Esophagus muscularis mucosa (tissue), 4 donors: ENCODE data around the gene HSPB6. TPM values are rescaled to one million over a fixed set of nuclear protein-coding genes. Genes with fewer than 3 reads are reported as not detected.
A peak's percentile ranks its signal among the peaks of the same experiment; 100 is the strongest.

ENCODE experiments used
- DNase-seq: peaks from one replicate; pipeline ENCODE4 v3.0.0-alpha.2; 2017; ENCODE audit errors: extremely low spot score
- H3K27ac ChIP-seq, 4 donors: fragments of 200-600 bp; sonication (generic); replicated peaks in 1 of 4; 1 replicate in 3 of 4; 2 replicates in 1 of 4; pipeline ENCODE4 v1.5.1; 2016 to 2019; ENCODE audit warnings: mild to moderate bottlenecking in 1 of 4
- H3K27me3 ChIP-seq, 4 donors: fragments of 200-600 bp; sonication (generic); one replicate each; pipeline versions ENCODE4 v1.5.1 to v1.6.0; 2016 to 2019
- H3K36me3 ChIP-seq, 4 donors: fragments of 200-600 bp; sonication (generic); one replicate each; pipeline ENCODE4 v1.5.1; 2016 to 2019
- H3K4me1 ChIP-seq, 4 donors: fragments of 200-600 bp; sonication (generic); one replicate each; pipeline ENCODE4 v1.5.1; 2016 to 2019
- H3K4me3 ChIP-seq, 4 donors: fragments of 200-600 bp; sonication (generic); 1 replicate in 2 of 4; 2 replicates in 2 of 4; pipeline ENCODE4 v1.5.1; 2016 to 2019; ENCODE audit warnings: mild to moderate bottlenecking in 4 of 4, moderate library complexity in 1 of 4
- H3K9me3 ChIP-seq, 4 donors: fragments of 200-600 bp; sonication (generic); 1 replicate in 3 of 4; 2 replicates in 1 of 4; pipeline ENCODE4 v1.5.1; 2016 to 2019
- CTCF ChIP-seq, 3 experiments: fragments of 200-600 bp in 2 of 3; fragments of 450-650 bp in 1 of 3; sonication (generic) in 2 of 3; IDR thresholded peaks; one replicate each; pipeline ENCODE4 v1.5.1; 2017 to 2019; ENCODE audit warnings: antibody characterized with exemption in 3 of 3, mild to moderate bottlenecking in 2 of 3, moderate library complexity in 1 of 3
- EP300 ChIP-seq: sonication (generic); formaldehyde crosslinking; IDR thresholded peaks from one replicate; pipeline ENCODE4 v1.6.1; 2017; ENCODE audit warnings: antibody characterized with exemption
- POLR2A ChIP-seq: fragments of 450-650 bp; IDR thresholded peaks from one replicate; pipeline ENCODE4 v1.6.1; 2017; ENCODE audit warnings: antibody characterized with exemption, moderate library complexity, mild to moderate bottlenecking, low read depth
- POLR2AphosphoS5 ChIP-seq, 2 donors: sonication (generic); formaldehyde crosslinking; IDR thresholded peaks; one replicate each; pipeline ENCODE4 v1.6.1; 2017; ENCODE audit warnings: antibody characterized with exemption in 2 of 2
- WGBS: methylation state at CpG from one replicate; pipeline ENCODE4 v1.1.5; 2018; 5-methylcytosine and 5-hydroxymethylcytosine counted together
- intact Hi-C: fragments of 100-400 bp; cut with DNase I; formaldehyde crosslinking; loops from one replicate; pipeline ENCODE4 v1.15.1; 2023
- total RNA-seq, 4 donors: library from RNA; depleted of rRNA; stranded (reverse); fragments of >200 nt; gene quantifications; one replicate each; pipeline versions ENCODE4 v1.1.0 to v1.2.1, GENCODE V29; 2016

Gene HSPB6
- total RNA-seq, 4 donors from 2014 or later: 64.4 to 146 (median 105) TPM

GRCh38 chr19:35759697-35760096 lies 2.9 kb upstream of the HSPB6 start:
- WGBS: 100% methylated on average over 2 of the region's 2 CpGs
- intact Hi-C loops: loop anchor here (5.0 kb wide), 1 partner anchor 168 kb away; no protein-coding TSS in a partner anchor
- H3K36me3 ChIP-seq: peaks cover 17 to 46% (median 23%) of the 10 kb centered on the region in 4 donors

GRCh38 chr19:35757749-35758608 lies 1.1 kb upstream of the HSPB6 start, which contains the start of gene PROSER3:
Gene PROSER3, plus strand, starts transcription at chr19:35758176. Its CDS starts 40 bp downstream, at chr19:35758216.
- peak; percentile 100 for DNase-seq
- Histone ChIP-seq H3K27me3 (no peaks in the 10 kb centered on the region), H3K4me3 (peak within 1 kb of the TSS; percentile 80 to 95 (median 89)), H3K27ac (peak within 1 kb of the TSS; percentile 93 to 99 (median 98)), H3K9me3 (no peaks in the 10 kb centered on the region), H3K36me3 (peaks cover 21 to 45% (median 27%) of the 10 kb centered on the region in 4 donors), H3K4me1 (peaks cover 31 to 59% (median 53%) of the 10 kb centered on the region in 4 donors)
- intact Hi-C loops: no loop called here
- TF ChIP-seq POLR2A (peak; percentile 85), CTCF (IDR thresholded peaks at IDR 0.05) (no peak), POLR2AphosphoS5 (IDR thresholded peaks at IDR 0.05) (peak; percentile 82 to 95)
- WGBS: 1% methylated on average over 24 of the region's 53 CpGs

More at GRCh38 chr19:35759697-35760096, 2.9 kb upstream of the HSPB6 start:
- TF ChIP-seq CTCF (IDR thresholded peaks at IDR 0.05): no peak
- no peak for TF ChIP-seq POLR2AphosphoS5 (IDR thresholded peaks at IDR 0.05)
- no peak for TF ChIP-seq POLR2A
- no peak for TF ChIP-seq EP300
- no peaks in the 10 kb centered on the region for H3K27me3 ChIP-seq
- peaks cover 30 to 49% (median 46%) of the 10 kb centered on the region in 4 donors for H3K4me1 ChIP-seq
- no peak overlapping the region for H3K27ac ChIP-seq
- H3K9me3 ChIP-seq: no peaks in the 10 kb centered on the region
- no peak overlapping the region for H3K4me3 ChIP-seq
- DNase-seq: no peak

GRCh38 chr19:35757231-35757748 lies 461 bp upstream of the HSPB6 start:
- Histone ChIP-seq H3K4me3 (peak overlapping the region; percentile 80 to 95 (median 89)), H3K27me3 (no peaks in the 10 kb centered on the region), H3K36me3 (peaks cover 26 to 45% (median 31%) of the 10 kb centered on the region in 4 donors), H3K4me1 (peaks cover 31 to 59% (median 54%) of the 10 kb centered on the region in 4 donors), H3K27ac (peak overlapping the region; percentile 93 to 99 (median 98)), H3K9me3 (no peaks in the 10 kb centered on the region)
- TF ChIP-seq POLR2A: peak; percentile 2
- peak; percentile 69 for TF ChIP-seq EP300
- TF ChIP-seq CTCF (IDR thresholded peaks at IDR 0.05): no peak
- peak; percentile 84 to 90 for TF ChIP-seq POLR2AphosphoS5 (IDR thresholded peaks at IDR 0.05)
- peak; percentile 94 for DNase-seq
- WGBS: 4% methylated on average over 15 of the region's 19 CpGs
- intact Hi-C loops: no loop called here

GRCh38 chr19:35755550-35756376 lies 1.1 kb downstream of the HSPB6 start:
- TF ChIP-seq EP300 (peak; percentile 72), POLR2AphosphoS5 (IDR thresholded peaks at IDR 0.05) (peak; percentile 81 to 85), CTCF (IDR thresholded peaks at IDR 0.05) (no peak), POLR2A (no peak)
- no peaks in the 10 kb centered on the region for H3K27me3 ChIP-seq
- peaks cover 31 to 70% (median 57%) of the 10 kb centered on the region in 4 donors for H3K4me1 ChIP-seq
- WGBS: 7% methylated on average over 28 of the region's 74 CpGs
- peak overlapping the region; percentile 93 to 99 (median 98) for H3K27ac ChIP-seq
- peak; percentile 95 for DNase-seq
- intact Hi-C loops: no loop called here
- peak overlapping the region; percentile 80 to 95 (median 89) for H3K4me3 ChIP-seq
- peaks cover 26 to 38% (median 31%) of the 10 kb centered on the region in 4 donors for H3K36me3 ChIP-seq
- no peaks in the 10 kb centered on the region for H3K9me3 ChIP-seq
